Activated CD4-positive, CD25-positive, alpha-beta regulatory T cell treated with anti-CD3 and anti-CD28 coated beads, Interleukin-2, amount 50 U/mL, for 16 hours (primary cell): ENCODE results near the gene ZNF479.
"Not testable (repeated sequence)": the region's sequence is repeated elsewhere in the genome, so short reads cannot be mapped to it uniquely, and the experiment has no call there.

ENCODE experiments used
- DNase-seq: peaks from one replicate; pipeline ENCODE4 v3.0.0-alpha.2; 2020; ENCODE audit warnings: low read depth, low spot score

Gene ZNF479

DNA sequence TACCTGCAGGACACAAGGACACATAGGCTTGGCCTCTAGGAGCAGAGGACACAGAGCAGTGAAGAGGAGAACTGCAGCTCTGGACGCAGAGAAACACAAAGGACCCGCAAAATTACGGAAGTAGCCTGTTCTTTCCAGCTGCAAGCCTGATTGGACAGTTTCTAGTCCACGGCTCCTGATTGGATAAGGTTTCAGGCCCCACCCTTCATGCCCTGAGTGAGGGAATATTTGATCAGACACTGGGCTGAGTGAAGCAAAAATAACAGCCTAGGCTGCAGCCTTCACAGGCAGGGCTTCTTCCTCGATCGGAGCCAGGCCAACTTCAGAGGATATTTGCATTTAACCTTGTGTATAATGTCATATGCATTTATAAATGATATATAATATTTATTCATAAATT is at the start of gene ZNF479:
TSS of gene ZNF479 (minus strand) at position 101 of the 400 bp plus-strand sequence. CDS start 112 bp downstream, outside the sequence.
- not testable (repeated sequence) for DNase-seq

DNA sequence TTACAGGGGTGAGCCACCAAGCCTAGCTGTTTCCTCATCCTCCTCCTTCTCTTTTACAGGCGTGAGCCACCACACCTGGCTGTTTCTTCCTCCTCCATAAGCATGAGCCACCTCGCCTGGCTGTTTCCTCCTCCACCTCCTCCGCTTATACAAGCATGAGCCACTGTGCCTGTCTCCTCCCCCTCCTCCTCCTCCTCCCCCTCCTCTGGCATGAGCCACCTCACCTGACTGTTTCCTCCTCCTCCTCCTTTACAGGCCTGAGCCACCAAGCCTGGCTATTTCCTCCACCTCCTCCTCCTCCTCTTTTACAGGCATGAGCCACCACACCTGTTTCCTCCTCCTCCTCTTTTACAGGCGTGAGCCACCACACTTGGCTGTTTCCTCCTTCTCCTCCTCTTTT is 49.8 kb upstream of the ZNF479 start:
- no peak for DNase-seq

DNA sequence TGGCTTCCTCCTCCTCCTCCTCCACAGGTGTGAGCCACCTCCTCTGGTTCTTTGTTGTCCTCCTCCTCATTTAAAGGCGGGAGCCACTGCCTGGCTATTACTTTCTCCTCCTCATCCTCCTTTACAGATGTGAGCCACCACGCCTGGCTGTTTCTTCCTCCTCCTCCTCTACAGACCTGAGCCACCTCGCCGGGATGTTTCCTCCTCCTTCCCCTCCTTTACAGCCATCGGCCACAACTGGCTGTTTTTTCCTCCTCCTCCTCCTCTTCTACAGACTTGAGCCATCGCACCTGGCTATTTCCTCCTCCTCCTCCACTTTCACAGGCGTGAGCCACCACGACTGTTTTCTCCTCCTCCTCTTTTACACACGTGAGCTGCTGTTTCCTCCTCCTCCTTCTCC is 49.0 kb upstream of the ZNF479 start:
- no peak for DNase-seq

GRCh38 chr7:57179776-57180415 is 47.7 kb upstream of the ZNF479 start:
- DNase-seq: no peak

- DNase-seq: no peak
Observed at GRCh38 chr7:57178768-57179139, 46.5 kb upstream of the ZNF479 start.

GRCh38 chr7:57177856-57178767 is 45.9 kb upstream of the ZNF479 start:
- DNase-seq: no peak

DNA sequence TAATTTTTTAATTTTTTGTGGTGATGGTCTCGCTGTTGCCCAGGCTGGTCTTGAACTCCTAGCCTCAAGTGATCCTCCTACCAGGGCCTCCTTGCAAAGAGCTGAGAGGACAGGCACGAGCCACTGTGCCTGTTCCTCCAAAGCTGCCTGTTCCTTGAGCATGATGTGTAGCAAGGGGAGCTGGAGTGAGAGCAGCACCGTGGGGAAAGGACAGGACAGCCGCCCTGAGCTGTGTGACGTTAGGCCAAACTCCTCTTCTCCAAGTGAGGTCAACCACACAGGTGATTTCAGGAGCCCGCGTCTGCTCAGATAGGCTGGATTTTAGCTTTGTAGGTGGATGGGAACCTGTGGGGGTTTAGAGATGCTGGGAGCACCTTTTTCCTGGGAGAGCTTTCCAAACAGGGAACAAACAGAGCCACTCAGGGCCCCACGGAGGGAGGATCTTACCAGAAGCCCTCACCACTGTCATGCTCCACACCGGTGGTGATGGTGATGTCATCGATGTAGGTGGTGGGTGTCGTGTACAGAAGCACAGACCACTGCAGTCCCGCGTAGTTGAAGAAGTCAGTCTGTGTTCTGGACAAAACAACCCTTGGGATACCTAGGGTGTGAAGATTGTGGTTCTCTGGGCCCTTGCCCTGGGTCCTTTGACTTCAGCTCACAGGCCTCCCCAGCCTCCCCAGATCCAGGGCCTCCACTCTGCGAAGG is 44.8 kb upstream of the ZNF479 start:
- no peak for DNase-seq

DNA sequence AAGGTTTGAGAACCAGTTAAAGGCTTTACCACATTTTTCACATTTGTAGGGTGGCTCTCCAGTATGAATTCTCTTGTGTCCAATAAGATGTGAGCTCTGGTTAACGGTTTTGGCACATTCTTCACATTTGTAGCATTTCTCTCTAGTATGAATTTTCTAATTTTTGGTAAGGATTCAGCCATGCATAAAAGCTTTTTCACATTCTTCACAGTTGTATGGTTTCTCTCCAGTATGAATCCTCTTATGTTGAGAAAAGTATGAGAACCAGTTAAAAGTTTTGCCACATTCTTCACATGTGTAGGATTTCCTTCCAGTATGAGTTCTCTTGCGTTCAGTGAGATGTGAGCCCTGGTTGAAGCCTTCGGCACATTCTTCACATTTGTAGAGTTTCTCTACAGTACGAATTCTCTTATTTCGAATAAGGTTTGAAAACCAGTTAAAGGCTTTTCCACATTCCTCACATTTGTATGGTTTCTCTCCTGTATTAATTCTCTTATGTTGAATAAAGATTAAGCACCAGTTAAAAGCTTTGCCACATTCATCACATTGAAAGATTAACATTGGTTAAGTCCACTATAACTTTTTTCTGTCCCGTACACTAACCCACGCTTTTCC is 33.2 kb upstream of the ZNF479 start:
- no peak for DNase-seq

DNA sequence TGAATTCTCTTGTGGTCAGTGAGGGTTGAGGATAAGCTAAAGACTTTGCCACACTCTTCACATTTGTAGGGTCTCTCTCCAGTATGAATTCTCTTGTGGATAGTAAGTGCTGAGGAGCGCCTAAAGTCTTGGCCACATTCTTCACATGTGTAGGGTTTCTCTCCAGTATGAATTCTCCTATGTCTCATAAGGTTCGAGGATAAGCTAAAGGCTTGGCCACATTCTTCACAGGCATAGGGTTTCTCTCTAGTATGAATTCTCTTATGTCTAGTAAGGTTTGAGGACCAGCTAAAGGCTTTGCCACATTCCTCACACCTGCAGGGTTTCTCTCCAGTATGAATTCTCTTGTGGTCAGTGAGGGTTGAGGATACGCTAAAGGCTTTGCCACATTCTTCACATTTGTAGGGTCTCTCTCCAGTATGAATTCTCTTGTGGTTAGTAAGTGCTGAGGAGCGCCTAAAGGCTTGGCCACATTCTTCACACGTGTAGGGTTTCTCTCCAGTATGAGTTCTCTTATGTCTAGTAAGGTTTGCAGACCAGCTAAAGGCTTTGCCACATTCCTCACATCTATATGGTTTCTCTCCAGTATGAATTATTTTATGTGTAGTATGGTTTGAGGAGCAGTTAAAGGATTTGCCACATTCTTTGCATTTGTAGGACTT is 12.0 kb downstream of the ZNF479 start:
- DNase-seq: not testable (repeated sequence)
